K562 (cell line): ENCODE results near the gene INHBE. TPM values are rescaled to one million over a fixed set of nuclear protein-coding genes. Genes with fewer than 3 reads are reported as not detected.

Experiments
- ATAC-seq: fragments of 200-7000 bp; cut with Tn5 transposase; 3 replicates; pipeline ENCODE4 v1.9.1; 2020; ENCODE audit warnings: moderate library complexity
- BruUV-seq: library from RNA; stranded (reverse); fragments of 400-500 nt; replicated peaks from 2 replicates; lab custom pipeline; 2021; lab: Mats Ljungman, UMichigan
- CTCF ChIA-PET: fragments of 300-600 bp; formaldehyde crosslinking; extraction: SDS; loops from one replicate; lab custom pipeline; 2021; ENCODE audit warnings: low intra/inter-chr PET ratio; lab: Yijun Ruan, JAX
- POLR2A ChIA-PET: fragments of 300-600, 350-650 bp; sonication (Branson Sonifier 250); formaldehyde crosslinking; extraction: SDS; loops from one replicate; lab custom pipeline; 2021; ENCODE audit warnings: antibody characterized with exemption, inconsistent platforms; lab: Yijun Ruan, JAX
- DNase-seq, 4 experiments: peaks; one replicate each; pipeline versions ENCODE4 v3.0.0 to v3.0.0-alpha.2; 2011 to 2018; ENCODE audit warnings: low spot score in 3 of 4, mixed read lengths in 3 of 4; ENCODE audit errors: extremely low read depth in 1 of 4
- FAIRE-seq: peaks from 2 replicates; lab custom pipeline; 2011; peaks lifted over from hg19 to GRCh38; lab: Jason Lieb, UNC
- H2AFZ ChIP-seq: 2 replicates; pipeline ENCODE4 v1.6.0; 2011; ENCODE audit warnings: low read depth, low read length, control low read depth, inconsistent platforms
- H3K27ac ChIP-seq: fragments of 200-600 bp; 3 replicates; pipeline ENCODE4 v1.8.0; 2011; ENCODE audit warnings: low read depth, mild to moderate bottlenecking, control low read depth, inconsistent platforms, low read length, moderate library complexity, mixed read lengths; ENCODE audit errors: extremely low read depth
- H3K27me3 ChIP-seq, 2 experiments: fragments of 300-600 bp in 1 of 2; 2 replicates in 1 of 2; 3 replicates in 1 of 2; pipeline versions ENCODE4 v1.6.0 to v1.8.0; 2011; ENCODE audit warnings: inconsistent platforms in 2 of 2, low read length in 2 of 2, mild to moderate bottlenecking in 1 of 2, mixed read lengths in 1 of 2, moderate library complexity in 1 of 2; ENCODE audit not compliant: control insufficient read depth in 2 of 2, insufficient read depth in 2 of 2
- H3K36me3 ChIP-seq: fragments of 300-600 bp; 3 replicates; pipeline ENCODE4 v1.8.0; 2011; ENCODE audit warnings: mild to moderate bottlenecking, low read length, inconsistent platforms; ENCODE audit not compliant: control insufficient read depth, insufficient read depth
- H3K4me1 ChIP-seq, 2 experiments: fragments of 200-600 bp in 1 of 2; replicated peaks in 1 of 2; 2 replicates in 1 of 2; 3 replicates in 1 of 2; pipeline versions ENCODE4 v1.5.1 to v1.8.0; 2011; ENCODE audit warnings: inconsistent platforms in 2 of 2, low read length in 2 of 2, mild to moderate bottlenecking in 1 of 2, mixed read lengths in 1 of 2, moderate library complexity in 1 of 2; ENCODE audit not compliant: control insufficient read depth in 2 of 2, insufficient read depth in 2 of 2
- H3K4me2 ChIP-seq: 2 replicates; pipeline ENCODE4 v1.6.1; 2011; ENCODE audit warnings: low read length, control low read depth, inconsistent platforms, mixed read lengths; ENCODE audit not compliant: insufficient read depth
- H3K4me3 ChIP-seq: fragments of 200-600 bp; sonication (generic), shearing (Covaris generic); 2 replicates; pipeline ENCODE4 v1.5.1; 2016; ENCODE audit warnings: control low read depth, inconsistent platforms
- H3K79me2 ChIP-seq: fragments of 200-600 bp; 3 replicates; pipeline ENCODE4 v1.8.0; 2011; ENCODE audit warnings: low read length, inconsistent platforms; ENCODE audit not compliant: control insufficient read depth, insufficient read depth
- H3K9ac ChIP-seq, 2 experiments: 2 replicates each; pipeline versions ENCODE4 v1.6.0 to v1.6.1; 2011; ENCODE audit warnings: low read depth in 2 of 2, low read length in 2 of 2, control low read depth in 1 of 2, inconsistent platforms in 1 of 2, mild to moderate bottlenecking in 1 of 2, mixed read lengths in 1 of 2; ENCODE audit not compliant: insufficient read depth in 1 of 2
- H3K9me1 ChIP-seq: one replicate; pipeline ENCODE4 v1.6.0; 2011; ENCODE audit warnings: inconsistent platforms, mild to moderate bottlenecking, low read length, moderate library complexity; ENCODE audit not compliant: control insufficient read depth, insufficient read depth
- H3K9me3 ChIP-seq: replicated peaks from 2 replicates; pipeline ENCODE4 v1.5.1; 2011; ENCODE audit warnings: low read depth, low read length, inconsistent platforms; ENCODE audit not compliant: control insufficient read depth, insufficient read depth
- H4K20me1 ChIP-seq: replicated peaks from 2 replicates; pipeline ENCODE4 v1.6.1; 2011; ENCODE audit warnings: low read length, inconsistent platforms, mixed read lengths; ENCODE audit not compliant: control insufficient read depth, insufficient read depth
- MECOM ChIP-seq: fragments of 250-450 bp; sonication (Bioruptor Pico); IDR thresholded peaks from 2 replicates; pipeline ENCODE4 v1.8.0; 2022; ENCODE audit warnings: inconsistent platforms
- WGBS: fragments of 100-300 bp; shearing (Covaris generic); methylation state at CpG from one replicate; pipeline ENCODE4 v1.1.6; 2016; ENCODE audit warnings: low coverage, mixed read lengths; ENCODE audit not compliant: insufficient coverage; ENCODE audit errors: missing lambda C conversion rate; 5-methylcytosine and 5-hydroxymethylcytosine counted together
- in situ Hi-C: fragments of 300-500 bp; cut with MboI; formaldehyde crosslinking; loops from 4 replicates; pipeline ENCODE4 v1.15.0; 2018; ENCODE audit warnings: inconsistent platforms, mixed read lengths
- intact Hi-C: fragments of 100-400 bp; cut with micrococcal nuclease; formaldehyde crosslinking; loops from 2 replicates; pipeline ENCODE4 v1.14.2; 2022
- polyA plus RNA-seq, 8 experiments: library from polyadenylated mRNA; depleted of rRNA in 4 of 8; stranded (reverse) in 5 of 8; unstranded in 3 of 8; fragments of >200 nt; fragmentation: Nextera tagmentation in 2 of 8; fragmentation: Illumina TruSeq in 1 of 8; extraction: Ambion mirVana in 2 of 8; extraction: Trizol in 1 of 8; gene quantifications; 2 replicates each; pipeline versions ENCODE4 v1.2.1 to v1.2.3, GENCODE V29; 2011 to 2014; ENCODE audit warnings: inconsistent platforms in 1 of 8, missing spikeins in 1 of 8
- total RNA-seq, 7 experiments: library from RNA; depleted of rRNA in 6 of 7; stranded (reverse); fragments of >200 nt in 6 of 7; fragmentation: Illumina TruSeq in 2 of 7; extraction: Trizol in 2 of 7; gene quantifications; 2 replicates each; pipeline versions ENCODE4 v1.2.1 to v1.2.3, GENCODE V29; 2011 to 2021; ENCODE audit warnings: low replicate concordance in 1 of 7

Gene INHBE
- total and polyA plus RNA-seq, 9 of the 15 experiments (the other 6 are each of a cell fraction or from before 2014, with no cell fraction given), result 0.94 to 9.9 (median 7.3) TPM

DNA sequence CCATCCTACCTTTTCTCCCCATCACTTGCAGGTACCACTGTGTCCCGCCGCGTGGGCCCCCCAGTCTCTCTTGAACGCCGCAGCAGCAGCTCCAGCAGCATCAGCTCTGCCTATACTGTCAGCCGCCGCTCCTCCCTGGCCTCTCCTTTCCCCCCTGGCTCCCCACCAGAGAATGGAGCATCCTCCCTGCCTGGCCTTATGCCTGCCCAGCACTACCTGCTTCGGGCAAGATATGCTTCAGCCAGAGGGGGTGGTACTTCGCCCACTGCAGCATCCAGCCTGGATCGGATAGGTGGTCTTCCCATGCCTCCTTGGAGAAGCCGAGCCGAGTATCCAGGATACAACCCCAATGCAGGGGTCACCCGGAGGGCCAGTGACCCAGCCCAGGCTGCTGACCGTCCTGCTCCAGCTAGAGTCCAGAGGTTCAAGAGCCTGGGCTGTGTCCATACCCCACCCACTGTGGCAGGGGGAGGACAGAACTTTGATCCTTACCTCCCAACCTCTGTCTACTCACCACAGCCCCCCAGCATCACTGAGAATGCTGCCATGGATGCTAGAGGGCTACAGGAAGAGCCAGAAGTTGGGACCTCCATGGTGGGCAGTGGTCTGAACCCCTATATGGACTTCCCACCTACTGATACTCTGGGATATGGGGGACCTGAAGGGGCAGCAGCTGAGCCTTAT is 15.3 kb downstream of the INHBE start:
- Histone ChIP-seq H3K79me2 (no peaks in the 10 kb centered on the region), H3K4me1 (peaks cover 19 to 22% of the 10 kb centered on the region in 2 experiments), H4K20me1 (no peaks in the 10 kb centered on the region), H3K4me3 (no peak overlapping the region), H3K9me3 (no peaks in the 10 kb centered on the region), H3K4me2 (no peak overlapping the region), H3K27me3 (peaks cover 16 to 47% of the 10 kb centered on the region in 2 experiments; a peak in 4 of 5 replicates), H3K9ac (peak overlapping the region in 1 of 2 experiments; percentile 60; a peak in 1 of 4 replicates), H2AFZ (no peak overlapping the region), H3K9me1 (no peaks in the 10 kb centered on the region), H3K27ac (no peak overlapping the region), H3K36me3 (no peaks in the 10 kb centered on the region)
- intact Hi-C loops, result no loop called here
- ChIA-PET CTCF (no interaction called here), POLR2A (interaction anchor here (0.7 to 1.3 kb wide), 7 partner anchors 9 to 232 kb away, joined by 3 to 7 read pairs (median 5); partner anchors contain the start of genes ARHGAP9 and INHBE)
- whole genome bisulfite sequencing, result 19% methylated on average over 12 of the region's 14 CpGs
- no peak for ATAC-seq
- no peak for FAIRE-seq
- in situ Hi-C loops, result no loop called here
- no TSS peak for BruUV-seq
- DNase-seq, result no peak
- no peak for TF ChIP-seq MECOM (CRISPR knock-in tag)

DNA sequence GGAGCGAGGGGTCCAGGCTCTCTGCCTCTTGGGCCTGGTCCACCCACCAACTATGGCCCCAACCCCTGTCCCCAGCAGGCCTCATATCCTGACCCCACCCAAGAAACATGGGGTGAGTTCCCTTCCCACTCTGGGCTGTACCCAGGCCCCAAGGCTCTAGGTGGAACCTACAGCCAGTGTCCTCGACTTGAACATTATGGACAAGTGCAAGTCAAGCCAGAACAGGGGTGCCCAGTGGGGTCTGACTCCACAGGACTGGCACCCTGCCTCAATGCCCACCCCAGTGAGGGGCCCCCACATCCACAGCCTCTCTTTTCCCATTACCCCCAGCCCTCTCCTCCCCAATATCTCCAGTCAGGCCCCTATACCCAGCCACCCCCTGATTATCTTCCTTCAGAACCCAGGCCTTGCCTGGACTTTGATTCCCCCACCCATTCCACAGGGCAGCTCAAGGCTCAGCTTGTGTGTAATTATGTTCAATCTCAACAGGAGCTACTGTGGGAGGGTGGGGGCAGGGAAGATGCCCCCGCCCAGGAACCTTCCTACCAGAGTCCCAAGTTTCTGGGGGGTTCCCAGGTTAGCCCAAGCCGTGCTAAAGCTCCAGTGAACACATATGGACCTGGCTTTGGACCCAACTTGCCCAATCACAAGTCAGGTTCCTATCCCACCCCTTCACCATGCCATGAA is 16.0 kb downstream of the INHBE start:
- POLR2A ChIA-PET, result interaction anchor here (0.7 to 1.1 kb wide), 4 partner anchors 9 to 14 kb away, joined by 3 to 4 read pairs (median 4); no protein-coding TSS in a partner anchor
- no peaks in the 10 kb centered on the region for H4K20me1 ChIP-seq
- BruUV-seq, result no TSS peak
- H3K9me1 ChIP-seq, result no peaks in the 10 kb centered on the region
- H3K9me3 ChIP-seq, result no peaks in the 10 kb centered on the region
- no peaks in the 10 kb centered on the region for H3K79me2 ChIP-seq
- H3K4me1 ChIP-seq, result peaks cover 18 to 26% of the 10 kb centered on the region in 2 experiments
- ATAC-seq, result no peak
- WGBS, result 9% methylated on average over 4 of the region's 4 CpGs
- no peak overlapping the region for H3K9ac ChIP-seq
- in situ Hi-C loops, result no loop called here
- intact Hi-C loops, result no loop called here
- no peaks in the 10 kb centered on the region for H3K36me3 ChIP-seq
- peaks cover 14 to 41% of the 10 kb centered on the region in 2 experiments; a peak in 4 of 5 replicates for H3K27me3 ChIP-seq
- no peak overlapping the region for H2AFZ ChIP-seq
- DNase-seq, result no peak
- no peak overlapping the region for H3K4me2 ChIP-seq
- H3K27ac ChIP-seq, result no peak overlapping the region
- CTCF ChIA-PET, result no interaction called here
- no peak overlapping the region for H3K4me3 ChIP-seq
- FAIRE-seq, result no peak
